Endothelial cell of umbilical vein (primary cell): ENCODE data around the gene TPM1. TPM values are rescaled to one million over a fixed set of nuclear protein-coding genes. Genes with fewer than 3 reads are reported as not detected.
A peak's percentile ranks its signal among the peaks of the same experiment; 100 is the strongest.

Experiments
- BruUV-seq: library from RNA; stranded (reverse); fragments of 400-500 nt; replicated peaks from 2 replicates; lab custom pipeline; 2021; lab: Mats Ljungman, UMichigan
- CTCF ChIA-PET: fragments of 300-600, 350-600 bp; sonication (Branson Sonifier 250); formaldehyde crosslinking; loops from one replicate; lab custom pipeline; 2021; ENCODE audit warnings: antibody characterized with exemption, inconsistent platforms; lab: Charles Lee
- POLR2A ChIA-PET: fragments of 300-600, 350-600 bp; sonication (Branson Sonifier 250); formaldehyde crosslinking; loops from one replicate; lab custom pipeline; 2021; ENCODE audit warnings: antibody characterized with exemption, inconsistent platforms; lab: Charles Lee
- DNase-seq: peaks from one replicate; pipeline ENCODE4 v3.0.0-alpha.2; 2011; ENCODE audit warnings: low read depth, low spot score
- FAIRE-seq: peaks from 2 replicates; lab custom pipeline; 2011; peaks lifted over from hg19 to GRCh38; lab: Jason Lieb, UNC
- H2AFZ ChIP-seq: 2 replicates; pipeline ENCODE4 v1.6.0; 2012; ENCODE audit warnings: low read depth, low read length, control low read depth, inconsistent platforms
- H3K27ac ChIP-seq: 2 replicates; pipeline ENCODE4 v1.5.1; 2011; ENCODE audit warnings: low read depth, mild to moderate bottlenecking, control low read depth, low read length, moderate library complexity; ENCODE audit not compliant: insufficient read depth
- H3K27me3 ChIP-seq, 2 experiments: 2 replicates each; pipeline versions ENCODE4 v1.6.0 to v1.6.1; 2011; ENCODE audit warnings: low read length in 2 of 2, mixed read lengths in 1 of 2; ENCODE audit not compliant: control insufficient read depth in 2 of 2, insufficient read depth in 2 of 2
- H3K36me3 ChIP-seq, 2 experiments: 2 replicates in 1 of 2; 3 replicates in 1 of 2; pipeline ENCODE4 v1.5.1; 2011; ENCODE audit warnings: low read length in 2 of 2, mild to moderate bottlenecking in 1 of 2, moderate library complexity in 1 of 2; ENCODE audit not compliant: control insufficient read depth in 2 of 2, insufficient read depth in 2 of 2; ENCODE audit errors: extremely low read depth in 1 of 2
- H3K4me1 ChIP-seq: 3 replicates; pipeline ENCODE4 v1.5.1; 2011; ENCODE audit warnings: mild to moderate bottlenecking, low read length; ENCODE audit not compliant: control insufficient read depth, insufficient read depth; ENCODE audit errors: extremely low read depth
- H3K4me2 ChIP-seq: 2 replicates; pipeline ENCODE4 v1.6.1; 2011; ENCODE audit warnings: low read length, control low read depth, mixed read lengths; ENCODE audit not compliant: insufficient read depth
- H3K4me3 ChIP-seq, 3 experiments: fragments of 200-600 bp in 1 of 3; sonication (generic), shearing (Covaris generic) in 1 of 3; replicated peaks in 1 of 3; 2 replicates each; pipeline ENCODE4 v1.5.1; 2011 to 2016; ENCODE audit warnings: control low read depth in 3 of 3, low read length in 3 of 3, mild to moderate bottlenecking in 2 of 3, inconsistent platforms in 1 of 3, low read depth in 1 of 3, moderate library complexity in 1 of 3; ENCODE audit not compliant: insufficient read depth in 1 of 3
- H3K79me2 ChIP-seq: 2 replicates; pipeline ENCODE4 v1.6.0; 2012; ENCODE audit warnings: low read length, inconsistent platforms; ENCODE audit not compliant: control insufficient read depth, insufficient read depth
- H3K9ac ChIP-seq: replicated peaks from 2 replicates; pipeline ENCODE3; 2011; ENCODE audit warnings: low read length, control low read depth; ENCODE audit not compliant: insufficient read depth; ENCODE audit errors: extremely low read depth
- H3K9me1 ChIP-seq: replicated peaks from 3 replicates; pipeline ENCODE4 v1.6.0; 2011; ENCODE audit warnings: mild to moderate bottlenecking, low read length; ENCODE audit not compliant: control insufficient read depth, insufficient read depth; ENCODE audit errors: extremely low read depth
- H3K9me3 ChIP-seq: replicated peaks from 2 replicates; pipeline ENCODE4 v1.5.1; 2012; ENCODE audit warnings: low read length, inconsistent platforms; ENCODE audit not compliant: control insufficient read depth, insufficient read depth
- H4K20me1 ChIP-seq: replicated peaks from 2 replicates; pipeline ENCODE3; 2011; ENCODE audit warnings: mild to moderate bottlenecking, low read length; ENCODE audit not compliant: control insufficient read depth, insufficient read depth; ENCODE audit errors: extremely low read depth
- EZH2 ChIP-seq: IDR thresholded peaks from 2 replicates; pipeline ENCODE4 v1.6.1; 2012; ENCODE audit warnings: borderline replicate concordance, low read depth, mild to moderate bottlenecking, moderate library complexity, low read length, inconsistent platforms; ENCODE audit not compliant: severe bottlenecking
- FOS ChIP-seq: IDR thresholded peaks from 2 replicates; pipeline ENCODE4 v1.6.1; 2011; ENCODE audit warnings: mild to moderate bottlenecking, low read length, moderate library complexity, borderline replicate concordance; ENCODE audit not compliant: insufficient read depth
- GATA2 ChIP-seq: IDR thresholded peaks from 2 replicates; pipeline ENCODE4 v1.7.0; 2011; ENCODE audit warnings: low read depth, mild to moderate bottlenecking, moderate library complexity, mixed read lengths, low read length; ENCODE audit not compliant: insufficient read length, insufficient read depth
- JUN ChIP-seq: IDR thresholded peaks from 2 replicates; pipeline ENCODE4 v1.6.1; 2011; ENCODE audit warnings: borderline replicate concordance, low read depth; ENCODE audit not compliant: insufficient read length, insufficient read depth
- MAX ChIP-seq: IDR thresholded peaks from 2 replicates; pipeline ENCODE4 v1.6.1; 2011; ENCODE audit not compliant: insufficient read depth, insufficient read length
- MYC ChIP-seq: IDR thresholded peaks from one replicate; pipeline ENCODE4 v1.6.1; 2011; ENCODE audit warnings: mild to moderate bottlenecking, low read depth, low read length
- POLR2A ChIP-seq: IDR thresholded peaks from 2 replicates; pipeline ENCODE4 v1.6.1; 2012; ENCODE audit warnings: low read depth, mild to moderate bottlenecking, control low read depth, low read length
- POLR2AphosphoS5 ChIP-seq: IDR thresholded peaks from 2 replicates; pipeline ENCODE4 v1.6.1; 2012; ENCODE audit warnings: low read depth, mild to moderate bottlenecking, control low read depth, low read length, moderate library complexity; ENCODE audit not compliant: insufficient read depth
- dilution Hi-C: fragments of 300-500 bp; cut with MboI; formaldehyde crosslinking; loops from one replicate; pipeline ENCODE4 v1.15.0; 2019; ENCODE audit warnings: low sequenced_read_pairs; ENCODE audit not compliant: extremely low pct_ligation_motif_present
- intact Hi-C: fragments of 100-400 bp; cut with micrococcal nuclease; formaldehyde crosslinking; loops from one replicate; pipeline ENCODE4 v1.10.0; 2022
- polyA plus RNA-seq, 4 experiments: library from polyadenylated mRNA; depleted of rRNA in 3 of 4; stranded (reverse) in 3 of 4; unstranded in 1 of 4; fragments of >200 nt; gene quantifications; 2 replicates each; pipeline versions ENCODE4 v1.2.1 to v1.2.3, GENCODE V29; 2011 to 2012; ENCODE audit warnings: missing spikeins in 1 of 4
- total RNA-seq: library from RNA; stranded (reverse); gene quantifications from 2 replicates; pipeline ENCODE4 v1.2.3, GENCODE V29; 2021
- TF ChIP-seq, protein P1 (sequence below), 2 donors: IDR thresholded peaks; 1 replicate in 1 of 2; 2 replicates in 1 of 2; pipeline ENCODE4 v1.5.1; 2011; ENCODE audit warnings: low read length in 2 of 2, mild to moderate bottlenecking in 2 of 2, moderate library complexity in 2 of 2, control low read depth in 1 of 2, inconsistent platforms in 1 of 2, low read depth in 1 of 2; ENCODE audit not compliant: insufficient read depth in 1 of 2; ENCODE audit errors: extremely low read depth in 1 of 2

The TPM1 gene
- total and polyA plus RNA-seq, 2 donors (not counting 3 experiments of a cell fraction or from before 2014, with no cell fraction given), result 518 to 558 TPM

- no peak overlapping the region for H2AFZ ChIP-seq
- no peak overlapping the region for H3K9ac ChIP-seq
- dilution Hi-C loops, result no loop called here
- TF ChIP-seq POLR2AphosphoS5 (no peak), POLR2A (no peak), JUN (no peak), FOS (no peak), GATA2 (no peak), MYC (no peak), MAX (no peak), EZH2 (no peak)
- TF ChIP-seq, protein P1, sequence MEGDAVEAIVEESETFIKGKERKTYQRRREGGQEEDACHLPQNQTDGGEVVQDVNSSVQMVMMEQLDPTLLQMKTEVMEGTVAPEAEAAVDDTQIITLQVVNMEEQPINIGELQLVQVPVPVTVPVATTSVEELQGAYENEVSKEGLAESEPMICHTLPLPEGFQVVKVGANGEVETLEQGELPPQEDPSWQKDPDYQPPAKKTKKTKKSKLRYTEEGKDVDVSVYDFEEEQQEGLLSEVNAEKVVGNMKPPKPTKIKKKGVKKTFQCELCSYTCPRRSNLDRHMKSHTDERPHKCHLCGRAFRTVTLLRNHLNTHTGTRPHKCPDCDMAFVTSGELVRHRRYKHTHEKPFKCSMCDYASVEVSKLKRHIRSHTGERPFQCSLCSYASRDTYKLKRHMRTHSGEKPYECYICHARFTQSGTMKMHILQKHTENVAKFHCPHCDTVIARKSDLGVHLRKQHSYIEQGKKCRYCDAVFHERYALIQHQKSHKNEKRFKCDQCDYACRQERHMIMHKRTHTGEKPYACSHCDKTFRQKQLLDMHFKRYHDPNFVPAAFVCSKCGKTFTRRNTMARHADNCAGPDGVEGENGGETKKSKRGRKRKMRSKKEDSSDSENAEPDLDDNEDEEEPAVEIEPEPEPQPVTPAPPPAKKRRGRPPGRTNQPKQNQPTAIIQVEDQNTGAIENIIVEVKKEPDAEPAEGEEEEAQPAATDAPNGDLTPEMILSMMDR (IDR thresholded peaks at IDR 0.05; ENCODE audit: extremely low read depth in 1 of 2, insufficient read depth in 1 of 2, low read depth in 1 of 2, low read length in 2 of 2), result no peak
- no peaks in the 10 kb centered on the region for H3K9me3 ChIP-seq
- no peak overlapping the region for H3K4me2 ChIP-seq
- ChIA-PET CTCF (interaction anchor here (0.9 to 1.9 kb wide), 4 partner anchors 11 to 318 kb away, joined by 3 to 8 read pairs (median 3); no protein-coding TSS in a partner anchor), POLR2A (interaction anchor here (0.6 kb wide), 1 partner anchor 272 kb away, joined by 3 read pairs; no protein-coding TSS in a partner anchor)
- no peak overlapping the region for H3K4me3 ChIP-seq
- no peaks in the 10 kb centered on the region for H3K27me3 ChIP-seq
- BruUV-seq, result no TSS peak
- no peaks in the 10 kb centered on the region for H3K9me1 ChIP-seq
- H3K79me2 ChIP-seq, result no peaks in the 10 kb centered on the region
- H3K4me1 ChIP-seq, result peaks cover 8% of the 10 kb centered on the region
- no peak for FAIRE-seq
- no peaks in the 10 kb centered on the region for H3K36me3 ChIP-seq
- peak; percentile 60 for DNase-seq
- no peaks in the 10 kb centered on the region for H4K20me1 ChIP-seq
- intact Hi-C loops, result no loop called here
- H3K27ac ChIP-seq, result no peak overlapping the region
Observed at GRCh38 chr15:63086271-63086670, 43.7 kb downstream of the TPM1 start.
